Mucosa of descending colon (tissue), 3 donors: Measurements from ENCODE around the gene ATP10D. TPM values are rescaled to one million over a fixed set of nuclear protein-coding genes. Genes with fewer than 3 reads are reported as not detected.

Experiments used
- ATAC-seq: fragments of 200-7000 bp; cut with Tn5 transposase; one replicate; pipeline ENCODE4 v1.9.1; 2020; ENCODE audit warnings: mild to moderate bottlenecking, moderate library complexity
- DNase-seq, 3 donors: peaks; one replicate each; pipeline ENCODE4 v3.0.0-alpha.2; 2020
- H3K36me3 ChIP-seq: fragments of 200-600 bp; one replicate; pipeline ENCODE4 v1.8.0; 2021; ENCODE audit warnings: low read depth, mild to moderate bottlenecking
- H3K4me1 ChIP-seq: fragments of 200-600 bp; one replicate; pipeline ENCODE4 v1.8.0; 2021; ENCODE audit warnings: low read depth, mild to moderate bottlenecking
- H3K4me3 ChIP-seq: fragments of 200-600 bp; one replicate; pipeline ENCODE4 v1.8.0; 2021; ENCODE audit warnings: mild to moderate bottlenecking
- H3K9me3 ChIP-seq: fragments of 200-600 bp; one replicate; pipeline ENCODE4 v1.8.0; 2021; ENCODE audit warnings: mild to moderate bottlenecking
- CTCF ChIP-seq: fragments of 200-600 bp; IDR thresholded peaks from one replicate; pipeline ENCODE4 v1.8.0; 2022; ENCODE audit warnings: antibody characterized with exemption, mild to moderate bottlenecking
- intact Hi-C, 2 donors: fragments of 100-400 bp; cut with DNase I in 1 of 2; cut with micrococcal nuclease in 1 of 2; formaldehyde crosslinking; loops; one replicate each; pipeline versions ENCODE4 v1.11.0 to v1.11.1; 2022; cut with DNase I, micrococcal nuclease
- total RNA-seq, 3 donors: library from RNA; stranded (reverse); fragmentation: NEBNext Ultra II Directional in 2 of 3; extraction: Animal tissue kit (Norgen Biotek cat#: 25700) in 2 of 3; gene quantifications; one replicate each; pipeline versions ENCODE4 v1.2.1 to v1.2.4, GENCODE V29; 2021 to 2023
- donor health status: DM: no; HTN: no; CAD: no; lungs with moderate emphysema.
- donor health status: DM: no; HTN: no; CAD: no.
- donor health status: DM: no; HTN: yes; CAD: no.

Gene ATP10D
- total RNA-seq, 3 donors from 2014 or later = 9.9 to 24.9 (median 11.4) TPM

DNA sequence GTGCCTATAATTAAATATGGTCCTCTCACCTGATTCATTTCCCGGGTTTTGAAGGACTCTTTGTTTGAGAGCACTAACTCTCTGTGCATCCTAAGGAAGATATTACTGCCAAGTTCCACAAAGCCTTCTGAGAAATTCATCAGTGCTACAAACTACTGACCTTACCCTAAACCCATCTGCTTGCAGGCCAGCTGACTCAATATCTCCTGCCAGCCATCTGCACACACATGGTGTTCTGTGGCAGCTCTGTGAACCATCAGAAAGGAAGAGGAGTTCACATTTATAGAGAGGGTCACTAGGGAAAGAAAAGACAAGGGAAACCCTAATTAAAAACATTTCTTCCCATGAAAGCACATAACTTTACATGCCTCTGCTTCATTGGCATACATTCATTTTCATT is 156.7 kb downstream of the ATP10D start:
- ATAC-seq (no peak), DNase-seq (no peak)
- intact Hi-C loops = no loop called here
- no peaks in the 10 kb centered on the region for H3K9me3 ChIP-seq
- TF ChIP-seq CTCF = no peak
- H3K4me3 ChIP-seq = no peak overlapping the region
- H3K36me3 ChIP-seq = no peaks in the 10 kb centered on the region
- no peaks in the 10 kb centered on the region for H3K4me1 ChIP-seq

GRCh38 chr4:47642191-47642830 is 157.2 kb downstream of the ATP10D start:
- Histone ChIP-seq H3K4me3 (no peak overlapping the region), H3K36me3 (no peaks in the 10 kb centered on the region), H3K4me1 (no peaks in the 10 kb centered on the region), H3K9me3 (no peaks in the 10 kb centered on the region)
- ATAC-seq (no peak), DNase-seq (no peak)
- intact Hi-C loops = no loop called here
- TF ChIP-seq CTCF = no peak

Other genes with a start within 250 kb of the ATP10D start
- gene COMMD8, start 21.6 kb upstream of the ATP10D start, total RNA-seq = 10 to 100 TPM; 11.3 to 16.4 (median 14.5) TPM